ENCODE measurements around the gene SOX18. TPM values are rescaled to one million over a fixed set of nuclear protein-coding genes. Genes with fewer than 3 reads are reported as not detected.

The SOX18 gene
- total and polyA plus RNA-seq, 8 donors, result 0.58 to 26.6 (median 8.7) TPM

GRCh38 chr20:64084685-64085152, 35.3 kb upstream of the SOX18 start:
- peak overlapping the region in 1 of 4 donors; percentile 75 for H3K4me3 ChIP-seq
- WGBS, 5 donors, result 5 to 14% (median 10%) methylated on average over 16 to 23 of the region's 23 CpGs
- H3K4me1 ChIP-seq, result peaks cover 14 to 50% (median 41%) of the 10 kb centered on the region in 4 donors
- no peak for DNase-seq
- no peak overlapping the region for H3K27ac ChIP-seq
- intact Hi-C loops (cut with DNase I; ENCODE audit: low total_unique reads), result no loop called here
- peaks cover 0 to 5% (median 0%) of the 10 kb centered on the region in 4 donors for H3K9me3 ChIP-seq
- TF ChIP-seq EP300 (IDR thresholded peaks at IDR 0.05) (no peak), POLR2AphosphoS5 (IDR thresholded peaks at IDR 0.05) (no peak), POLR2A (IDR thresholded peaks at IDR 0.05) (no peak), CTCF (IDR thresholded peaks at IDR 0.05) (no peak)
- peaks cover 3 to 66% (median 31%) of the 10 kb centered on the region in 3 donors for H3K27me3 ChIP-seq
- no peaks in the 10 kb centered on the region for H3K36me3 ChIP-seq

- Histone ChIP-seq H3K36me3 (no peaks in the 10 kb centered on the region), H3K9me3 (peaks cover 0 to 5% (median 0%) of the 10 kb centered on the region in 4 donors), H3K27ac (peak within 1 kb of the TSS in 1 of 5 donors; percentile 13), H3K4me3 (peak within 1 kb of the TSS; percentile 53 to 86 (median 64)), H3K27me3 (peaks cover 3 to 59% (median 31%) of the 10 kb centered on the region in 3 donors), H3K4me1 (peaks cover 18 to 55% (median 46%) of the 10 kb centered on the region in 4 donors)
- intact Hi-C loops (cut with DNase I; ENCODE audit: low total_unique reads), result no loop called here
- peak in 1 of 2 donors; percentile 58 for DNase-seq
- WGBS, 5 donors, result 2 to 12% (median 3%) methylated on average over 13 to 86 of the region's 86 CpGs
- no peak for TF ChIP-seq POLR2A (IDR thresholded peaks at IDR 0.05)
- no peak for TF ChIP-seq POLR2AphosphoS5 (IDR thresholded peaks at IDR 0.05)
- TF ChIP-seq CTCF (IDR thresholded peaks at IDR 0.05), result no peak
- no peak for TF ChIP-seq EP300 (IDR thresholded peaks at IDR 0.05)
Measured at GRCh38 chr20:64083804-64084684, 34.6 kb upstream of the SOX18 start, which contains the start of gene LKAAEAR1. Gene LKAAEAR1, minus strand, starts transcription at chr20:64084398. Its CDS starts 179 bp downstream, at chr20:64084219.

GRCh38 chr20:64083378-64083803, 34.0 kb upstream of the SOX18 start:
- peak overlapping the region in 1 of 5 donors; percentile 13 for H3K27ac ChIP-seq
- peak overlapping the region; percentile 53 to 86 (median 64) for H3K4me3 ChIP-seq
- peak; percentile 73 to 94 for DNase-seq
- TF ChIP-seq CTCF (IDR thresholded peaks at IDR 0.05), result peak in 4 of 7 experiments; percentile 17 to 62 (median 52)
- TF ChIP-seq POLR2AphosphoS5 (IDR thresholded peaks at IDR 0.05), result no peak
- intact Hi-C loops (cut with DNase I; ENCODE audit: low total_unique reads), result no loop called here
- H3K4me1 ChIP-seq, result peaks cover 25 to 61% (median 52%) of the 10 kb centered on the region in 4 donors
- H3K9me3 ChIP-seq, result peaks cover 0 to 5% (median 0%) of the 10 kb centered on the region in 4 donors
- H3K36me3 ChIP-seq, result no peaks in the 10 kb centered on the region
- H3K27me3 ChIP-seq, result peaks cover 3 to 52% (median 31%) of the 10 kb centered on the region in 3 donors
- 0 to 3% (median 1%) methylated on average over 6 to 52 of the region's 52 CpGs for WGBS, 5 donors

GRCh38 chr20:64082820-64083377, 33.5 kb upstream of the SOX18 start:
- no peak for DNase-seq
- peaks cover 27 to 66% (median 57%) of the 10 kb centered on the region in 4 donors for H3K4me1 ChIP-seq
- H3K4me3 ChIP-seq, result peak overlapping the region; percentile 53 to 86 (median 64)
- H3K27ac ChIP-seq, result peak overlapping the region in 1 of 5 donors; percentile 13
- no peak for TF ChIP-seq EP300 (IDR thresholded peaks at IDR 0.05)
- TF ChIP-seq CTCF (IDR thresholded peaks at IDR 0.05), result no peak
- TF ChIP-seq POLR2AphosphoS5 (IDR thresholded peaks at IDR 0.05), result no peak
- TF ChIP-seq POLR2A (IDR thresholded peaks at IDR 0.05), result no peak
- H3K36me3 ChIP-seq, result no peaks in the 10 kb centered on the region
- 15 to 38% (median 19%) methylated on average over 9 to 13 of the region's 13 CpGs for WGBS, 5 donors
- intact Hi-C loops (cut with DNase I; ENCODE audit: low total_unique reads), result no loop called here
- H3K27me3 ChIP-seq, result peaks cover 3 to 48% (median 31%) of the 10 kb centered on the region in 3 donors
- peaks cover 0 to 3% (median 0%) of the 10 kb centered on the region in 4 donors for H3K9me3 ChIP-seq
